Activated T-helper 2 cell treated with anti-CD3 and anti-CD28 coated beads, Interferon-gamma antibody, Interleukin-2, Interleukin-4, amounts not matched to agents 10 μg/mL and 5 μg/mL and 100 μg/mL, durations not matched to agents 14 hours and 24 hours and 36 hours (primary cell): ENCODE data around the gene FYN. TPM values are rescaled to one million over a fixed set of nuclear protein-coding genes. Genes with fewer than 3 reads are reported as not detected.
"Not testable (repeated sequence)": the region's sequence is repeated elsewhere in the genome, so short reads cannot be mapped to it uniquely, and the experiment has no call there.

ENCODE experiments used
- DNase-seq: peaks from one replicate; pipeline ENCODE4 v3.0.0; 2021; ENCODE audit warnings: low spot score
- H3K27ac Mint-ChIP-seq: one replicate; pipeline ENCODE4 v1.8.0; 2021; ENCODE audit warnings: mixed read lengths
- H3K27me3 Mint-ChIP-seq: one replicate; pipeline ENCODE4 v1.8.0; 2021; ENCODE audit warnings: low read depth, mixed read lengths
- H3K36me3 Mint-ChIP-seq: one replicate; pipeline ENCODE4 v1.8.0; 2021; ENCODE audit warnings: low read depth, mixed read lengths
- H3K4me1 Mint-ChIP-seq: one replicate; pipeline ENCODE4 v1.8.0; 2021; ENCODE audit warnings: low read depth, mixed read lengths
- H3K4me3 Mint-ChIP-seq: one replicate; pipeline ENCODE4 v1.8.0; 2021; ENCODE audit warnings: low read depth, mild to moderate bottlenecking, moderate library complexity, mixed read lengths
- H3K9me3 Mint-ChIP-seq: one replicate; pipeline ENCODE4 v1.8.0; 2021; ENCODE audit warnings: mixed read lengths
- intact Hi-C: fragments of 100-400 bp; cut with micrococcal nuclease; formaldehyde crosslinking; loops from one replicate; pipeline ENCODE4 v1.15.1; 2023
- total RNA-seq: library from RNA; stranded (reverse); gene quantifications from 2 replicates; pipeline ENCODE4 v1.2.3, GENCODE V29; 2022

FYN gene
- total RNA-seq, 1 donor from 2014 or later, result 359 TPM

DNA sequence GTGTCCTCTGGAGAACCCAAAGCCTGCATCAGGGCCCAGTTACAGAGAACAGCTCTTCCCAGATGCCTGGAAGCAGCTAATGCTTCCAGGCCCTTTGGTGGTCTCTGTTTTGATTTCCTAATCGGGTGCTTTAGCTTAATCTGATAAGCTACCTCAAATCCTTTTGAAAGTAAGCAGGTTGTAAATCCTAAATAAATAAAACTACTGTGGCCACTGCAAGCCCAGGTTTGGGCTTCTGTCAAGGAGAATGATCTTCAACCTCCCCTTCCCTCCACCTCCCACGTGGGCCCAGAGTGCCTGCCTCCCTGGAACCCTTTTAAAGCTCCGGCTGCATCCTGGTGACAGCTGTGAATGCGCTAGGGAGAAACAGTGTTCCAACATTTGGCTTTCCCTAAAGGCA lies 25.2 kb upstream of the FYN start:
- no peak overlapping the region for H3K4me3 Mint-ChIP-seq
- no peak for DNase-seq
- intact Hi-C loops, result no loop called here
- H3K4me1 Mint-ChIP-seq, result no peaks in the 10 kb centered on the region
- no peaks in the 10 kb centered on the region for H3K9me3 Mint-ChIP-seq
- no peaks in the 10 kb centered on the region for H3K27me3 Mint-ChIP-seq
- H3K36me3 Mint-ChIP-seq, result no peaks in the 10 kb centered on the region
- no peak overlapping the region for H3K27ac Mint-ChIP-seq

- intact Hi-C loops, result no loop called here
- H3K27me3 Mint-ChIP-seq, result peaks cover 7% of the 10 kb centered on the region
- no peak for DNase-seq
- H3K9me3 Mint-ChIP-seq, result no peaks in the 10 kb centered on the region
- H3K4me3 Mint-ChIP-seq, result no peak overlapping the region
- H3K4me1 Mint-ChIP-seq, result no peaks in the 10 kb centered on the region
- no peak overlapping the region for H3K27ac Mint-ChIP-seq
- H3K36me3 Mint-ChIP-seq, result no peaks in the 10 kb centered on the region
Observed at GRCh38 chr6:111894951-111895350, 21.7 kb upstream of the FYN start.

- no peak for DNase-seq
- Mint-ChIP-seq H3K4me1 (no peaks in the 10 kb centered on the region), H3K36me3 (no peaks in the 10 kb centered on the region), H3K4me3 (no peak overlapping the region), H3K27me3 (peaks cover 12% of the 10 kb centered on the region), H3K9me3 (no peaks in the 10 kb centered on the region), H3K27ac (no peak overlapping the region)
- intact Hi-C loops, result no loop called here
Observed at GRCh38 chr6:111894272-111894671, 21.0 kb upstream of the FYN start.

GRCh38 chr6:111892431-111892830 lies 19.2 kb upstream of the FYN start:
- no peak overlapping the region for H3K4me3 Mint-ChIP-seq
- H3K9me3 Mint-ChIP-seq, result no peaks in the 10 kb centered on the region
- H3K27me3 Mint-ChIP-seq, result peaks cover 22% of the 10 kb centered on the region
- no peaks in the 10 kb centered on the region for H3K4me1 Mint-ChIP-seq
- no peak for DNase-seq
- no peak overlapping the region for H3K27ac Mint-ChIP-seq
- H3K36me3 Mint-ChIP-seq, result no peaks in the 10 kb centered on the region
- intact Hi-C loops, result no loop called here

DNA sequence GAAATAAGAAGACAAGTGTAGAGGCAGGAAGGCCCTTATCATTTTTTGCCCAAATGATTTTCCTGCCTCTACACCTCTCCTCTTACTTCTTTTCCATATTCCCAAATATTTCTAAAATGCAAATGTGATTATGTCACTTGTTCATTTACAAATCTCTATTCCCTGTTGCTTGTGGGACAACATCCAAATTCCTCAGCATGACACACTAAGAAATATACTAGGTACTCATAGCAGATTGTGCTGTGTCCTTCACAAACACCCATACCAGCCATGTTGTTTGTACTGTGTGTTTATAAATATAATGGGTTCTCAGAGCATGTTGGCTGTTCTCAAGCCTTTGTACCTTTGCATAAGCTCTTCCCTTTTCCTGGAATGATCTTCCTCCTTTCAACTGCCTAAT lies 17.7 kb upstream of the FYN start:
- Mint-ChIP-seq H3K4me3 (no peak overlapping the region), H3K4me1 (no peaks in the 10 kb centered on the region), H3K9me3 (peaks cover 8% of the 10 kb centered on the region), H3K27me3 (peaks cover 28% of the 10 kb centered on the region), H3K27ac (no peak overlapping the region), H3K36me3 (no peaks in the 10 kb centered on the region)
- intact Hi-C loops, result no loop called here
- DNase-seq, result no peak

GRCh38 chr6:111888928-111889695 lies 15.9 kb upstream of the FYN start:
- H3K27me3 Mint-ChIP-seq, result peaks cover 29% of the 10 kb centered on the region
- no peak overlapping the region for H3K4me3 Mint-ChIP-seq
- intact Hi-C loops, result no loop called here
- H3K4me1 Mint-ChIP-seq, result no peaks in the 10 kb centered on the region
- H3K9me3 Mint-ChIP-seq, result peaks cover 17% of the 10 kb centered on the region
- no peak overlapping the region for H3K27ac Mint-ChIP-seq
- peaks cover 3% of the 10 kb centered on the region for H3K36me3 Mint-ChIP-seq
- DNase-seq, result no peak

GRCh38 chr6:111886793-111887192 lies 13.5 kb upstream of the FYN start:
- H3K4me1 Mint-ChIP-seq, intact Hi-C loops, H3K27ac Mint-ChIP-seq, H3K4me3 Mint-ChIP-seq, DNase-seq, H3K36me3 Mint-ChIP-seq: not testable (repeated sequence)
- Mint-ChIP-seq H3K27me3 (peaks cover 29% of the 10 kb centered on the region), H3K9me3 (peaks cover 17% of the 10 kb centered on the region)

GRCh38 chr6:111885373-111886027 lies 12.2 kb upstream of the FYN start:
- no peak overlapping the region for H3K27ac Mint-ChIP-seq
- intact Hi-C loops, result no loop called here
- H3K9me3 Mint-ChIP-seq, result peaks cover 26% of the 10 kb centered on the region
- no peak overlapping the region for H3K4me3 Mint-ChIP-seq
- H3K27me3 Mint-ChIP-seq, result peaks cover 25% of the 10 kb centered on the region
- DNase-seq, result no peak
- peaks cover 11% of the 10 kb centered on the region for H3K36me3 Mint-ChIP-seq
- no peaks in the 10 kb centered on the region for H3K4me1 Mint-ChIP-seq

DNA sequence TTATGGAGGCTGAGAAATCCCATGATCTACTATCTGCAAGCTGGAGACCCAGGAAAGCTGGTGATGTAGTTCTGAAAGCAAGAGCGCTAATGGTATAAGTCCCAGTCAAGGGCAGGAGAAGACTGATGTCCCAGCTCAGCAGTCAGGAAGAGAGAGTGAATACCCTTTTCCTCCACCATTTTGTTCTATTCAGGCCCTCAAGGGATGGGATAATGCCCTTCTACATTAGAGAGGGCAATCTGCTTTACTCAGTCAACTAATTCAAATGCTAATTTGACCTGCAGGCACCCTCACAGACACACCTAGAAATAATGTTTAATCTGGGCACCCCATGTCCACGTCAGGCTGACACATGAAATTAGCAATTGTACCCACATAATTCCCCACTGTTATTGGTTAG lies 10.8 kb upstream of the FYN start:
- peaks cover 15% of the 10 kb centered on the region for H3K27me3 Mint-ChIP-seq

GRCh38 chr6:111880181-111880888 lies 7.1 kb upstream of the FYN start:
- Mint-ChIP-seq H3K4me3 (no peak overlapping the region), H3K36me3 (peaks cover 15% of the 10 kb centered on the region), H3K4me1 (peaks cover 3% of the 10 kb centered on the region), H3K9me3 (peaks cover 29% of the 10 kb centered on the region), H3K27ac (no peak overlapping the region), H3K27me3 (peaks cover 2% of the 10 kb centered on the region)
- no peak for DNase-seq
- intact Hi-C loops, result no loop called here

More for the DNA sequence above, 10.8 kb upstream of the FYN start:
- Mint-ChIP-seq H3K9me3 (peaks cover 40% of the 10 kb centered on the region), H3K36me3 (peaks cover 18% of the 10 kb centered on the region), H3K27ac (no peak overlapping the region), H3K4me1 (no peaks in the 10 kb centered on the region), H3K4me3 (no peak overlapping the region)
- intact Hi-C loops, result no loop called here
- no peak for DNase-seq

GRCh38 chr6:111875741-111876140 lies 2.5 kb upstream of the FYN start:
- H3K4me3 Mint-ChIP-seq, result no peak overlapping the region
- peaks cover 20% of the 10 kb centered on the region for H3K9me3 Mint-ChIP-seq
- intact Hi-C loops, result no loop called here
- peaks cover 18% of the 10 kb centered on the region for H3K4me1 Mint-ChIP-seq
- H3K27me3 Mint-ChIP-seq, result peaks cover 2% of the 10 kb centered on the region
- DNase-seq, result no peak
- H3K27ac Mint-ChIP-seq, result no peak overlapping the region
- H3K36me3 Mint-ChIP-seq, result peaks cover 23% of the 10 kb centered on the region

- intact Hi-C loops, result loop anchor here (5.0 kb wide), 1 partner anchor 392 kb away; the partner anchor contains the start of gene REV3L
- Mint-ChIP-seq H3K27me3 (peaks cover 2% of the 10 kb centered on the region), H3K9me3 (peaks cover 2% of the 10 kb centered on the region), H3K27ac (peak overlapping the region; percentile 94), H3K4me3 (peak overlapping the region; percentile 95), H3K4me1 (peaks cover 35% of the 10 kb centered on the region), H3K36me3 (peaks cover 31% of the 10 kb centered on the region)
- peak; percentile 35 for DNase-seq
Observed at GRCh38 chr6:111874025-111874415, 768 bp upstream of the FYN start.
